Glutamatergic neuron (in vitro differentiated cells): Measurements from ENCODE around the gene SH3GLB2. TPM values are rescaled to one million over a fixed set of nuclear protein-coding genes. Genes with fewer than 3 reads are reported as not detected.

Experiments used
- DNase-seq: peaks from one replicate; pipeline ENCODE4 v3.0.0; 2022
- H3K27ac Mint-ChIP-seq: one replicate; pipeline ENCODE4 v1.8.0; 2020; ENCODE audit warnings: mild to moderate bottlenecking, mixed read lengths, inconsistent platforms; ENCODE audit not compliant: unreplicated experiment
- H3K27me3 Mint-ChIP-seq: one replicate; pipeline ENCODE4 v1.8.0; 2020; ENCODE audit warnings: mild to moderate bottlenecking, moderate library complexity, mixed read lengths, inconsistent platforms; ENCODE audit not compliant: unreplicated experiment
- H3K36me3 Mint-ChIP-seq: one replicate; pipeline ENCODE4 v1.8.0; 2020; ENCODE audit warnings: mild to moderate bottlenecking, mixed read lengths, inconsistent platforms; ENCODE audit not compliant: unreplicated experiment
- H3K4me1 Mint-ChIP-seq: one replicate; pipeline ENCODE4 v1.8.0; 2020; ENCODE audit warnings: mild to moderate bottlenecking, low read depth, mixed read lengths, inconsistent platforms; ENCODE audit not compliant: unreplicated experiment
- H3K4me3 Mint-ChIP-seq: one replicate; pipeline ENCODE4 v1.8.0; 2020; ENCODE audit warnings: mild to moderate bottlenecking, mixed read lengths, inconsistent platforms; ENCODE audit not compliant: unreplicated experiment
- H3K9me3 Mint-ChIP-seq: one replicate; pipeline ENCODE4 v1.8.0; 2020; ENCODE audit warnings: mild to moderate bottlenecking, moderate library complexity, mixed read lengths, inconsistent platforms; ENCODE audit not compliant: unreplicated experiment
- total RNA-seq: library from RNA; stranded (reverse); fragmentation: NEBNext Ultra II Directional; extraction: Animal tissue kit (Norgen Biotek cat#: 25700); gene quantifications from one replicate; pipeline ENCODE4 v1.2.1, GENCODE V29; 2021; ENCODE audit not compliant: unreplicated experiment
- TF ChIP-seq, protein P1 (sequence below): fragments of 200-600 bp; sonication (generic); IDR thresholded peaks from one replicate; pipeline ENCODE4 v1.5.0; 2021; ENCODE audit not compliant: partially characterized antibody, unreplicated experiment

The SH3GLB2 gene
- total RNA-seq, 1 donor from 2014 or later: 143 TPM

DNA sequence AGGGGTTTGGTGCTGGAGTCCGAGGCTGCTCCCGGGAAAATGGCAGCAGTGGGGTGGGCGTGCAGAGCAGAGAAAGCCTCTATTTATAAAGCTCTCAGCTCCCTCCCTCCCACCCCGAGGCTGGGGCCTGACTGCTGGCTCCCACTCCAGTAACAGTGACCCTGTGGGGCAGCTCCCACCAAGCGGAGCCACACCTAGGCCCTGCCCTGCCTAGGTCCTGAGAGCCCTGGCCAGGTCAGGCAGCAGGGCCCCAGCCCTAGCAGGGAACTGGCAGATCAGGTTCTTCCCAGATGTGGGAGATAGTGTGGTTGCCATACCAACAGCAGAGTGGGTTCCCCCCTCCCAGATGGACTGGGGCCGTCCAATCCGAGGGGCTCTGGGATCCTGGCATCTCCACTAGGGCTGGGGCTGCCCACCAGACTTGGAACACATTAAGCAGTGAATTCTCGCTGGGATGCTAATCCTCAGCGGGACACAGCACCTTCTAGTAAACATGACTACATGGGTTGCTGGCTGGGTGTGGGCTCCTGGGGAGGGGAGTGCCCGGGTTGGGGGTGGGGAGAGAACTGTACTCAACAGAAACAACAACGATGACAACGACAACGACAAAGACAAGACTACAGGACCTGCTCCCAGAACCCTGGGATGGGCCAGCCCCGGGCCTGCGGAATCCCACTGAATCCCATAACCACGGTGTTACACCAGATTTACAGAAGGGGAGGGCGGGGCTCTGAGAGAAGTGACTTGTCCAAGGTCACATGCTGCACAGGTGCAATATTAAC lies 1.5 kb downstream of the SH3GLB2 start:
- Mint-ChIP-seq H3K27me3 (peaks cover 10% of the 10 kb centered on the region), H3K36me3 (no peaks in the 10 kb centered on the region), H3K4me1 (peaks cover 29% of the 10 kb centered on the region), H3K4me3 (peak overlapping the region; percentile 91), H3K9me3 (peaks cover 17% of the 10 kb centered on the region), H3K27ac (peak overlapping the region; percentile 33)
- DNase-seq: peak; percentile 61
- TF ChIP-seq, protein P1, sequence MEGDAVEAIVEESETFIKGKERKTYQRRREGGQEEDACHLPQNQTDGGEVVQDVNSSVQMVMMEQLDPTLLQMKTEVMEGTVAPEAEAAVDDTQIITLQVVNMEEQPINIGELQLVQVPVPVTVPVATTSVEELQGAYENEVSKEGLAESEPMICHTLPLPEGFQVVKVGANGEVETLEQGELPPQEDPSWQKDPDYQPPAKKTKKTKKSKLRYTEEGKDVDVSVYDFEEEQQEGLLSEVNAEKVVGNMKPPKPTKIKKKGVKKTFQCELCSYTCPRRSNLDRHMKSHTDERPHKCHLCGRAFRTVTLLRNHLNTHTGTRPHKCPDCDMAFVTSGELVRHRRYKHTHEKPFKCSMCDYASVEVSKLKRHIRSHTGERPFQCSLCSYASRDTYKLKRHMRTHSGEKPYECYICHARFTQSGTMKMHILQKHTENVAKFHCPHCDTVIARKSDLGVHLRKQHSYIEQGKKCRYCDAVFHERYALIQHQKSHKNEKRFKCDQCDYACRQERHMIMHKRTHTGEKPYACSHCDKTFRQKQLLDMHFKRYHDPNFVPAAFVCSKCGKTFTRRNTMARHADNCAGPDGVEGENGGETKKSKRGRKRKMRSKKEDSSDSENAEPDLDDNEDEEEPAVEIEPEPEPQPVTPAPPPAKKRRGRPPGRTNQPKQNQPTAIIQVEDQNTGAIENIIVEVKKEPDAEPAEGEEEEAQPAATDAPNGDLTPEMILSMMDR: no peak

DNA sequence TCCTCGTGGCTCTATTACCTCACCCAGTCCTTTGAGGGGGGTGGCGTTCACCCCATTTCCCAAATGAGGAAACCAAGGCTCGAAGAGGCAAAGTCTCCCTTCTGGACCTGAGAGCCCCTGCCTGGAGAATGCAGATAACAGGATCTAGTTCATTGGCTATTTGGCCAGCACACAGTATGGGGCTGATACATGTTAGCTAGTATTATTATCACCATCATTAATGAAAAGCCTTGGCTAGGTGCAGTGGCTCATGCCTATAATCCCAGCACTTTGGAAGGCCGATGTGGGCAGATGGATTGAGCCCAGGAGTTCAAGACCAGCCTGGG lies 4.3 kb downstream of the SH3GLB2 start:
- no peak for DNase-seq
- H3K36me3 Mint-ChIP-seq: no peaks in the 10 kb centered on the region
- H3K9me3 Mint-ChIP-seq: peaks cover 13% of the 10 kb centered on the region
- H3K27ac Mint-ChIP-seq: peak overlapping the region; percentile 96
- H3K27me3 Mint-ChIP-seq: peaks cover 10% of the 10 kb centered on the region
- H3K4me1 Mint-ChIP-seq: peaks cover 26% of the 10 kb centered on the region
- H3K4me3 Mint-ChIP-seq: peak overlapping the region; percentile 49
- TF ChIP-seq, protein P1: no peak

DNA sequence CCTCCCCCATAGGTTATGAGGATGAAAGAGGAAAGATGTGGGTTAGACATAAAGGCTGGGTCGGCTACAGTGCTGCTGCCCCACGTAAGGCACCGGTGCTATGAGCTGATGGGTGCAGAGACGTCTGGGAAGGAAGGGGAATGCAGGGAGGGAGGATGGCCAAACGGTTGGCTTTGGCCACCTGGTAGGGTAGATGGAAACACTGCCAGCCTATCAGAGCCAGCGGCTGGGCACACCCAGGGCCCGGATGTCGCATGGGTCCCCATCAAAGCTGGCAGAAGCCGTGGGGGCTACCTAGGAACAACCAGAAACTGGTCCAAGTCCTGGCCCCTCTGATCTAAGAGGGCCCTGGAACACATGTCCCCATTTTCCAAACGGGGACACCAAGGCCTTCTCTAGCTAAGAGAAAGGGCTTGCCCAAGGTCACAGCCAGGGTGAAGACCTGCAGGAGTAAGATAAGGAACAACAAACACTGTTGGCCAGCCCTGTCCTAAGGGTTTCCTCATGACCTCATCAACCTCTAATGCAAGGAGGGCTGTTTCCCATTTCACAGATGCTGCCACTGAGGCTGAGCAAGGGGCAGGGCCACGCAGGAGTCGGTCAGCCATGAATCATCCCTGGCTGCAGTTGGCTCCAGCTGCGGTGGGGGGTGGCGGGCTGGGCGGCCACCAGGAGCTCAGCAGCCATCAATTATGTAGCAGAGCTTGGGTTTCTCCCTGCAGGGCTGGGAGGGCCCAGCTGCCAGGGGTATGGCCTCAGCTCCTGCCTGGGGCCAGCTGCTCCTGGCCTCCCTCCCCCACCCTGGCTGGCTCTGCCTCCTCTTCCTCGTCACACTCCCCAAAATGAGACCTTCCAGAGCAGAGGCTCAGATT lies 4.9 kb downstream of the SH3GLB2 start:
- TF ChIP-seq, protein P1: no peak
- Mint-ChIP-seq H3K36me3 (no peaks in the 10 kb centered on the region), H3K27me3 (peaks cover 10% of the 10 kb centered on the region), H3K4me3 (peak overlapping the region; percentile 51), H3K4me1 (peaks cover 25% of the 10 kb centered on the region), H3K27ac (peak overlapping the region; percentile 96), H3K9me3 (peaks cover 13% of the 10 kb centered on the region)
- peak; percentile 91 for DNase-seq

DNA sequence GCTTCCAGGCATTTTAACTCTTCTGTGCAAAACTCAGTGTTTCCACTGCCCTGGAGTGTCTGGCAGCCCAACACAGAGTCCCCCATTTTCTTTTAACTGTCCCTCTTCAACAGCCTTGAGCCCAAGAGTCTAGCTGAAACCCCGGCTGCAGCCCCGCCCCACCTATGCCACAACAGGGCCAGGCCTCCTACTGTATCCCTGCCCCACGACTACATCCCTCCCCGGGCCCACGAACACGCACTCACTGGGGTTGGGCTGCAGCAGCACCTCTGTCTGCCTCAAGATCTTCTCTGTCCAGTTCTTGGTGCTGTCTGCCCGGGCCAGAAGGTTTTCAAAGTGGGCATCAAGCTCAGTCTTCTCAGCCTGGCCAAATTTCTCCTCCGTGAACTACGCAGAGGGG lies 6.1 kb downstream of the SH3GLB2 start:
- H3K4me1 Mint-ChIP-seq: peaks cover 23% of the 10 kb centered on the region
- TF ChIP-seq, protein P1: no peak
- H3K27ac Mint-ChIP-seq: peak overlapping the region; percentile 87
- DNase-seq: no peak
- peaks cover 10% of the 10 kb centered on the region for H3K27me3 Mint-ChIP-seq
- peaks cover 11% of the 10 kb centered on the region for H3K9me3 Mint-ChIP-seq
- no peaks in the 10 kb centered on the region for H3K36me3 Mint-ChIP-seq
- H3K4me3 Mint-ChIP-seq: peak overlapping the region; percentile 52

DNA sequence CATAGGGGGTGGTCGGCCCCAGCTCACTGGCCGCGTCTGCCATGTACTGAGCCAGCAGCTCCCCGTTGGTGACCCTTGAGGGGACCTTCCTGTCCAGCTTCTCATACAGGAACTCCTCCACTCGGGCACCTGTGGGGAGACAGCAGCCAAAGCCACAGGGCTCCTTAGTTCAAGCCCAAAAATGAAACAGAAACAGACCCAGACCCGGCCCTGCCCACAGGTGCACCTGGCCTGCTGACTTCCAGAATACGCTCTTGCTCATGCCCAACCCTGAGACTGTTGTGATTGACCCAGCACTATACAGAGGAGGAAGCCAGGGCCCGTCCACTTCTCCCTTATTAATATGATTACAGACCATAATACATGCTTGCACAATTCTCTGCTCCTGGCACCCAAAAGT lies 7.0 kb downstream of the SH3GLB2 start:
- peaks cover 10% of the 10 kb centered on the region for H3K27me3 Mint-ChIP-seq
- no peak for DNase-seq
- no peak overlapping the region for H3K4me3 Mint-ChIP-seq
- H3K4me1 Mint-ChIP-seq: peaks cover 20% of the 10 kb centered on the region
- H3K9me3 Mint-ChIP-seq: peaks cover 11% of the 10 kb centered on the region
- no peaks in the 10 kb centered on the region for H3K36me3 Mint-ChIP-seq
- peak overlapping the region; percentile 28 for H3K27ac Mint-ChIP-seq
- TF ChIP-seq, protein P1: no peak
